GM23338 (cell line): Measurements from ENCODE around the gene TAGLN2.

ENCODE experiments used
- CREB1 ChIP-seq: fragments of 250-450 bp; sonication (Bioruptor Pico); IDR thresholded peaks from 2 replicates; pipeline ENCODE4 v1.5.0; 2020; ENCODE audit warnings: low read depth, mild to moderate bottlenecking, moderate library complexity
- EZH2phosphoT487 ChIP-seq: fragments of 200-600 bp; sonication (generic); IDR thresholded peaks from one replicate; pipeline ENCODE4 v1.8.1; 2018; ENCODE audit warnings: antibody characterized with exemption; ENCODE audit not compliant: unreplicated experiment
- NANOG ChIP-seq: IDR thresholded peaks from 2 replicates; pipeline ENCODE4 v1.6.1; 2016; ENCODE audit warnings: antibody characterized with exemption, borderline replicate concordance
- POLR2AphosphoS5 ChIP-seq: IDR thresholded peaks from 2 replicates; pipeline ENCODE4 v1.6.1; 2016; ENCODE audit warnings: antibody characterized with exemption, low read depth
- ZNF331 ChIP-seq: fragments of 250-450 bp; sonication (Bioruptor Pico); IDR thresholded peaks from 2 replicates; pipeline ENCODE4 v1.5.0; 2020; ENCODE audit warnings: low read depth, mild to moderate bottlenecking, moderate library complexity
- TF ChIP-seq, protein P1 (sequence below), 2 experiments: fragments of 200-600 bp in 1 of 2; sonication (generic) in 1 of 2; conservative IDR thresholded peaks; 2 replicates each; pipeline versions ENCODE4 v1.5.1 to v1.6.1; 2016 to 2017; ENCODE audit warnings: antibody characterized with exemption in 2 of 2, low read depth in 2 of 2, mild to moderate bottlenecking in 2 of 2, moderate library complexity in 1 of 2
- TF ChIP-seq, protein P2 (sequence below): IDR thresholded peaks from one replicate; pipeline ENCODE4 v1.6.1; 2018; ENCODE audit warnings: antibody characterized with exemption; ENCODE audit not compliant: unreplicated experiment

DNA sequence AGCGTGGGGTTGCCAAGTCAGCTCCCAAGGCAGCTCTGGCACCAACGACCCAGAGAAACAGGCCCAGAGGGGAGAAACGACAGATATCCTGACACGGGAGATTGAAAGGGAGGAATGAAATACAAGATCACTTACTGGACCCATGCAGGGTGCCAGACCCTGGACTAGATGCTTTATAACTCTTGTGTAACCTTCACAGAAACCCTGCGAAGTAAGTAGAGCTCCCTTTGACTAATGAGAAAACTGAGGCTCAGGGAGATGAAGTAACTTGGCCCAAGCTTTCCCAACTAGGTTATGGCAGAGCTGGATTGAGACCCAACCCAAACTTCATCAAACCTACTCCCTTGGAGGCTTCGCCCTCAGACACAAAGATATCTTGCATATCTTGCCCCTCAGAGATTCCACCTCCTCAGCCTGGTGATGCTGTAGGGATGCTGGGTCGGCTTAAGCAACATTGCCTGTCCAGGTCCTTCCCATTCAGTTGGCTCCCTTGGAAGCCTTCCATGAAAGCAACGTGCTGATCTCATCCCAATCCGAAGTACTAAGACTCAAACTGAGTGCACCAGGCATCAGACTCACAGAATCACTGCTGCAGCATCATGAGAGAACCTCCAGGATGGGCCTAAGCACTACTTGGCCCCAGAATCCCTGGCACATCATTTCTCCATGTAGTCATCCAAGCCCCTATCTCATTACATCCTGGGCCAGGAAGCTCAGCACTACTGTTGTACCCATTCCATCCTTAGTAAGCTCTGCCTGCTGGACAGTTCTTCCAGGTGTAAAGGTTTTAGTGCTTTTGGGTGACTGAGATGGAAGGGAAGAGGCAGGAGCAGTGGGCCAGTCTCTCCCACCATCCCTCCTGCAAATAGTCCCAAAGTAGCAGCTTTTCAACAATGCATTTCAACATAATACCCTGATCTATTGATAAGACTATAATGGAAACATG is 21.2 kb upstream of the TAGLN2 start:
- TF ChIP-seq, protein P1, sequence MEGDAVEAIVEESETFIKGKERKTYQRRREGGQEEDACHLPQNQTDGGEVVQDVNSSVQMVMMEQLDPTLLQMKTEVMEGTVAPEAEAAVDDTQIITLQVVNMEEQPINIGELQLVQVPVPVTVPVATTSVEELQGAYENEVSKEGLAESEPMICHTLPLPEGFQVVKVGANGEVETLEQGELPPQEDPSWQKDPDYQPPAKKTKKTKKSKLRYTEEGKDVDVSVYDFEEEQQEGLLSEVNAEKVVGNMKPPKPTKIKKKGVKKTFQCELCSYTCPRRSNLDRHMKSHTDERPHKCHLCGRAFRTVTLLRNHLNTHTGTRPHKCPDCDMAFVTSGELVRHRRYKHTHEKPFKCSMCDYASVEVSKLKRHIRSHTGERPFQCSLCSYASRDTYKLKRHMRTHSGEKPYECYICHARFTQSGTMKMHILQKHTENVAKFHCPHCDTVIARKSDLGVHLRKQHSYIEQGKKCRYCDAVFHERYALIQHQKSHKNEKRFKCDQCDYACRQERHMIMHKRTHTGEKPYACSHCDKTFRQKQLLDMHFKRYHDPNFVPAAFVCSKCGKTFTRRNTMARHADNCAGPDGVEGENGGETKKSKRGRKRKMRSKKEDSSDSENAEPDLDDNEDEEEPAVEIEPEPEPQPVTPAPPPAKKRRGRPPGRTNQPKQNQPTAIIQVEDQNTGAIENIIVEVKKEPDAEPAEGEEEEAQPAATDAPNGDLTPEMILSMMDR (conservative IDR thresholded peaks at IDR 0.05; ENCODE audit: low read depth in 2 of 2), result no peak
- TF ChIP-seq NANOG, result no peak
- no peak for TF ChIP-seq CREB1 (CRISPR knock-in tag)
- TF ChIP-seq POLR2AphosphoS5, result no peak
- TF ChIP-seq, protein P2, sequence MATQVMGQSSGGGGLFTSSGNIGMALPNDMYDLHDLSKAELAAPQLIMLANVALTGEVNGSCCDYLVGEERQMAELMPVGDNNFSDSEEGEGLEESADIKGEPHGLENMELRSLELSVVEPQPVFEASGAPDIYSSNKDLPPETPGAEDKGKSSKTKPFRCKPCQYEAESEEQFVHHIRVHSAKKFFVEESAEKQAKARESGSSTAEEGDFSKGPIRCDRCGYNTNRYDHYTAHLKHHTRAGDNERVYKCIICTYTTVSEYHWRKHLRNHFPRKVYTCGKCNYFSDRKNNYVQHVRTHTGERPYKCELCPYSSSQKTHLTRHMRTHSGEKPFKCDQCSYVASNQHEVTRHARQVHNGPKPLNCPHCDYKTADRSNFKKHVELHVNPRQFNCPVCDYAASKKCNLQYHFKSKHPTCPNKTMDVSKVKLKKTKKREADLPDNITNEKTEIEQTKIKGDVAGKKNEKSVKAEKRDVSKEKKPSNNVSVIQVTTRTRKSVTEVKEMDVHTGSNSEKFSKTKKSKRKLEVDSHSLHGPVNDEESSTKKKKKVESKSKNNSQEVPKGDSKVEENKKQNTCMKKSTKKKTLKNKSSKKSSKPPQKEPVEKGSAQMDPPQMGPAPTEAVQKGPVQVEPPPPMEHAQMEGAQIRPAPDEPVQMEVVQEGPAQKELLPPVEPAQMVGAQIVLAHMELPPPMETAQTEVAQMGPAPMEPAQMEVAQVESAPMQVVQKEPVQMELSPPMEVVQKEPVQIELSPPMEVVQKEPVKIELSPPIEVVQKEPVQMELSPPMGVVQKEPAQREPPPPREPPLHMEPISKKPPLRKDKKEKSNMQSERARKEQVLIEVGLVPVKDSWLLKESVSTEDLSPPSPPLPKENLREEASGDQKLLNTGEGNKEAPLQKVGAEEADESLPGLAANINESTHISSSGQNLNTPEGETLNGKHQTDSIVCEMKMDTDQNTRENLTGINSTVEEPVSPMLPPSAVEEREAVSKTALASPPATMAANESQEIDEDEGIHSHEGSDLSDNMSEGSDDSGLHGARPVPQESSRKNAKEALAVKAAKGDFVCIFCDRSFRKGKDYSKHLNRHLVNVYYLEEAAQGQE, result no peak
- no peak for TF ChIP-seq EZH2phosphoT487
- no peak for TF ChIP-seq ZNF331
